Hematopoietic multipotent progenitor cell treated with erythropoietin and hydrocortisone succinate and interleukin-3 and kit ligand, for 6 days (in vitro differentiated cells): Measurements from ENCODE around the gene RPP14.

Experiments
- DNase-seq: peaks from one replicate; pipeline ENCODE4 v3.0.0-alpha.2; 2015

RPP14 gene

GRCh38 chr3:58292866-58293265 lies 13.2 kb upstream of the RPP14 start:
- DNase-seq = no peak

DNA sequence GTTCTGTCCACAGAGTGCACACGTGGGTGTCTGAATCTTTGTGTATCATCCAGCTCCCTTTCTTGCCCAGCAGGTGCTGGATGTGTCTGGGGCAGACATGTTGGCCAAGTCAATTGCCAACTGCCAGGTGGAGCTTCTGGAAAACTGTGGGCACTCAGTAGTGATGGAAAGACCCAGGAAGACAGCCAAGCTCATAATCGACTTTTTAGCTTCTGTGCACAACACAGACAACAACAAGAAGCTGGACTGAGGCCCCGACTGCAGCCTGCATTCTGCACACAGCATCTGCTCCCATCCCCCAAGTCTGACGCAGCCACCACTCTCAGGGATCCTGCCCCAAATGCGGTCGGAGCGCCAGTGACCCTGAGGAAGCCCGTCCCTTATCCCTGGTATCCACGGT lies 12.5 kb upstream of the RPP14 start:
- DNase-seq = no peak

- DNase-seq = no peak
These were observed 9.8 kb upstream of the RPP14 start for GRCh38 chr3:58296269-58296668.

DNA sequence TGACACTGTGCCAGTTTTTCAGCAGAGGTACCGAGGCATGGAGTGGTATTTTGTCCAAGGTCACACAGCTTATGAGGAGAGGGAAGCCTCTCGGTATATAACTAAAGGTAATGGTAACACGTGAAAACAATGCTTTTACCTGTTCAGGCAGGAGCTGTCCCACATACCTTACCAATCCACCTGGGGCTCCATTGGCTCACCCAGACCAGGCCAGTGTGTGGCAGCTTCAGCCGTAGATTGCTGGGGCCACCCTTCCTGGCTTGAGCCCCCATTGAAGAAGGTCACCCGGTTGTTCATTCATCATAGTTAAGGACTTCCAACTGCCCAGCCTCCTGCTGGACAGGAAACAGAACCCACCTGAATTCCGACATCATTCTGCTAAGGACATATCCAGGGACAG lies 9.2 kb upstream of the RPP14 start:
- DNase-seq = no peak

DNA sequence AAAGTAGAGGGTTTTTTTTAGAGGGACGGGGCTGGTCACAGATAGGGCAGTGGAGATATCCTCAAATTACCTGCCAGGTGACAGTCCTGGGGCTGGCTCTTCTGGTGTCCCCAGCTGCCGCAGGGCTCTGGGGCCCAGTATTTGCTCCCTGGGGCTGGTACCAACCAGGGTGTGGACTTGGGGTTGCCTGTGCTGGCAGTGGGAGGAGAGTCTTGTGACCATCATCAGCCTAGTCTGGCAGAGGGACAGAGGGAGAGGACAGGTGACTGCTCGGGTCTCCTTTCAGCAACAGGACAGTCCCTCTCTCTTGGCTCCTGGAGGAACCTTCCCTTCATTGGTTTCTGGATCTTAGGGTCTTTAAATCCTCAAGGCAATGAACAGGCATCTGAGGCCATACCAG lies 7.9 kb upstream of the RPP14 start:
- no peak for DNase-seq

DNA sequence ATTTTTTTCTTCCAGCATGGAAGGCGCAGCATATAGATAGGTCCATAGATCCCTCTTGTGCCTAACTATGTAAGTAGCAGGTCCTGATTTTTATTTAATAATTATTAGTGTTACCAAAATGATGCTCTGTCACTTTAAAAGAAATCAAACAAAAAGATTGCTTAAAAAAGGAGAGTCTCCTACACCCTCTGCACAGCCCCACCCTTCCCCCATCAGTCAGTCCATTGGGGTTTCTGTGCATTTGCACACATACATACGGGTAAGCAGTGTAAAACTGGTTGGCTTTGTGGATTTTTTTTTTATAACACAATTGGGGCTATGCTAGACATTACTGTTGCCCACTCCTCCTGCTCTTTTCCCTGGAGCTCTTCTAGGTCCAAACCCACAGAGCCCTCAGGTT lies 7.0 kb upstream of the RPP14 start:
- no peak for DNase-seq

- peak; percentile 54 for DNase-seq
These were observed 6.1 kb upstream of the RPP14 start for GRCh38 chr3:58299839-58300516.

DNA sequence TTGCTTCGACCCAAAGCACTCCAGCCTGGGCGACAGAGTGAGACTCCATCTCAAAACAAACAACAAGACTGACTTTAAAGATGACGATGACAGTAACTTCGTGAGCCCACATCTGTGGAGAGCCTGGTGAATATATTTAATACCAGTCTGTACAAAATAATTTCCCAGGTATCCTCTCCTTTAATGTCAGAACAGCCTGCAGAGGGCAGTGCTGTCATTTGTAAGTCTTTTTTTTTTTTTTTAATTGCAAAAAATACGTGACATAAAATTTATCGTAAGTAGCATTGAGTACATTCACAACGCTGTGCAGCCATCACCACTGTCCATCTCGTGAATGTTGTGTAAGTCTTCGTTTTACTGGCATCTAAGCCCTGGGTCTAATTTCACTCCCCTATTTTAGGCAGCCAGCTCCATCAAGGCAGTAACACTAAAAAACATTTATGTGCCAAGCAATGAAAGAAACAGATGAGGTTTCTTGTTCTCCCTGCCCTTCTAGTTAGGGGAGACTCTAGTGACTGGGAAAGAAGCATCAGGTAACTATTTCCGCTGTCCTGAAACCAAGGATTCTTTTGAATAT lies 1.7 kb downstream of the RPP14 start:
- DNase-seq = peak; percentile 90

DNA sequence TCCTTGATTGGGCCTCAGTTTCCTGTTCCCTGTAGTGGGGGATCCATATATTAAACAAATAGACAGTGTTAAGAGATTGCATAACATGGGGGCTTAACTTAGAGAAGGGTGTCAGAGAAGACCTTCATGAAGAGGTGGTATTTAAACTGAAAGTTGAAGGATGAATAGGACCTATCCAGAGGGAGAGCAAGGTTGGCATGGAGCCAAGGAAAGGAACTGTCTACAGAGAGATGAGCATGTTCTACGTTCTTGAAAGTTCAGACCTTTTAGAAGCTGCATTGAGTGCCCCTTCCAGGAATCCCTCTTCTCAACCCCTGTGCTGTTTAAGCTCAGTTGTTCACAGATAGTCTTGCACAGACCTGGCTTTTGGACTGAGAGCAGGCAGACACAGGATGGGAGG lies 2.7 kb downstream of the RPP14 start:
- DNase-seq = peak; percentile 41

- DNase-seq = no peak
These were observed 11.8 kb downstream of the RPP14 start for GRCh38 chr3:58317811-58318210.

GRCh38 chr3:58321791-58322190 lies 15.7 kb downstream of the RPP14 start:
- no peak for DNase-seq

DNA sequence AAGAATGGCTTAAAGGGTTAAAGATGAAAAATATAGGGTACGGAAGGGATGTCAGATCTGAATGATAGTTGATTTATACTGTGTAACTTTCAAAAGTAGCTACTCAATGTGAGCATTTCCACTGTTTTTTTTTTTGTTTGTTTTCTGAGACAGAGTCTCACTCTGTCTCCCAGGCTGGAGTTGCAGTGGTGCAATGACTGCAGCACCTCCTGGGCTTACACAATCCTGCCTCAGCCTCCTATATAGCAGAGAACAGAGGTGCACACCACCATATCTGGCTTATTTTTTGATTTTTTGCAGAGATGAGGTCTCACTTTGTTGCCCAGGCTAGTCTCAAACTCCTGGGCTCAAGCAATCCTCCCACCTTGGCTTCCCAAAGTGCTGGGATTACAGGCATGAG lies 16.7 kb downstream of the RPP14 start:
- DNase-seq = no peak

GRCh38 chr3:58323529-58324390 lies 17.7 kb downstream of the RPP14 start:
- peak; percentile 52 for DNase-seq

GRCh38 chr3:58324391-58325390 lies 18.6 kb downstream of the RPP14 start:
- no peak for DNase-seq

- no peak for DNase-seq
These were observed 19.5 kb downstream of the RPP14 start for GRCh38 chr3:58325525-58325992.

DNA sequence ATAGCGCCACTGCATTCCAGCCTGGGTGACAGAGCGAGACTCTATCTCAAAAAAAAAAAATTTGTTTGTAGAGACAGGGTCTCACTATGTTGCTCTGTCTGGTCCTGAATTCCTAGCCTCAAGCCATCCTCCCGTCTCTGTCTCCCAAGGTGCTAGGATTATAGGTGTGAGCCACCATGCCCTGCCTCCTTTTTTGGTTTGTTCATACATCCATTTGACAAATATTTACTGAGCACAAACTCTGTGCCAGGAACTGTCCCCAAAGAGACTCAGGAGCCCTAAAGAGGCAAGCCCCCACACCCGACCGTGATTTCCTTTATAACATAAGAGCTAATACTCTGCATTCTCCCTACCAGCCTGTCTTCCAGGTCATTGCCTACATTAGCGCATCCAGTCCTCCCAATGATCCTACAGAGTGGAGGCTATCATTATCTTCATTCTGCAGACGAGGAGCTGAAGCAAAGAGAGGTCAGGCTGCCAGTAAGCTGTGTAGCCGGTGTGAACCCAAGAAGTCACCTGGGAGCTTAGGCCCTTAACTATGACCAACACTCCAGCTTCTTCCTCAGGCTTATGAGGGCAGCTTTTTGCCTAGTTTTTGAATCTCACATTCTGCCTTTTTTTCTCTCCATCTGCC lies 20.3 kb downstream of the RPP14 start:
- DNase-seq = no peak

- peak; percentile 56 for DNase-seq
These were observed 23.3 kb downstream of the RPP14 start for GRCh38 chr3:58329150-58329921.

- no peak for DNase-seq
These were observed 23.9 kb downstream of the RPP14 start for GRCh38 chr3:58329922-58330413.

- no peak for DNase-seq
These were observed 25.6 kb downstream of the RPP14 start for GRCh38 chr3:58331593-58332152.

- DNase-seq = peak; percentile 87
These were observed 26.6 kb downstream of the RPP14 start, which contains the start of gene PXK for GRCh38 chr3:58332575-58333188. PXK (plus strand) TSS chr3:58332892; CDS start chr3:58332989, 97 bp downstream.
